Kidney (tissue), 14 donors: Measurements from ENCODE around the gene IL1RAPL2. TPM values are rescaled to one million over a fixed set of nuclear protein-coding genes. Genes with fewer than 3 reads are reported as not detected.

ENCODE experiments used
- DNase-seq, 5 donors: peaks; one replicate each; pipeline ENCODE4 v3.0.0-alpha.2; 2013 to 2020
- FAIRE-seq: peaks from 2 replicates; lab custom pipeline; 2012; peaks lifted over from hg19 to GRCh38; lab: Jason Lieb, UNC
- H3K27ac ChIP-seq, 2 donors: one replicate each; pipeline ENCODE4 v1.7.0; 2013; ENCODE audit warnings: low read depth in 2 of 2, low read length in 2 of 2, inconsistent platforms in 1 of 2
- H3K27me3 ChIP-seq: one replicate; pipeline ENCODE4 v1.7.1; 2013; ENCODE audit warnings: low read length, inconsistent platforms; ENCODE audit not compliant: control insufficient read depth, insufficient read depth
- H3K36me3 ChIP-seq, 3 donors: one replicate each; pipeline versions ENCODE4 v1.7.0 to v1.7.1; 2013; ENCODE audit warnings: low read length in 3 of 3, control low read depth in 1 of 3, inconsistent platforms in 1 of 3; ENCODE audit not compliant: insufficient read depth in 3 of 3, control insufficient read depth in 2 of 3
- H3K4me1 ChIP-seq, 3 donors: one replicate each; pipeline versions ENCODE4 v1.7.0 to v1.7.1; 2013; ENCODE audit warnings: low read length in 3 of 3, inconsistent platforms in 1 of 3, low read depth in 1 of 3; ENCODE audit not compliant: control insufficient read depth in 2 of 3, insufficient read depth in 2 of 3
- H3K4me3 ChIP-seq, 3 donors: one replicate each; pipeline versions ENCODE4 v1.7.0 to v1.8.1; 2013; ENCODE audit warnings: low read length in 3 of 3, control low read depth in 1 of 3, inconsistent platforms in 1 of 3
- H3K9ac ChIP-seq, 3 donors: one replicate each; pipeline versions ENCODE4 v1.7.0 to v1.7.1; 2013; ENCODE audit warnings: low read length in 3 of 3, control low read depth in 1 of 3, inconsistent platforms in 1 of 3
- H3K9me3 ChIP-seq, 3 donors: one replicate each; pipeline versions ENCODE4 v1.7.0 to v1.7.1; 2013; ENCODE audit warnings: low read length in 3 of 3, control low read depth in 1 of 3, inconsistent platforms in 1 of 3; ENCODE audit not compliant: control insufficient read depth in 2 of 3, insufficient read depth in 1 of 3
- intact Hi-C: fragments of 100-400 bp; cut with DNase I; formaldehyde crosslinking; loops from one replicate; pipeline ENCODE4 v1.11.1; 2022
- polyA plus RNA-seq: library from polyadenylated mRNA; stranded (reverse); fragments of 350-450 nt; fragmentation: Illumina TruSeq; extraction: RNeasy Lipid Tissue Mini Kit (QIAGEN cat#74804); gene quantifications from one replicate; pipeline ENCODE4 v1.2.3, GENCODE V29; 2014; ENCODE audit warnings: low read depth, low replicate concordance; ENCODE audit not compliant: insufficient read depth
- total RNA-seq: library from RNA; stranded (reverse); fragmentation: NEBNext Ultra II Directional; extraction: Animal tissue kit (Norgen Biotek cat#: 25700); gene quantifications from one replicate; pipeline ENCODE4 v1.2.1, GENCODE V29; 2021
- TF ChIP-seq, protein P1 (sequence below): IDR thresholded peaks from 3 replicates; pipeline ENCODE4 v1.5.1; 2012; ENCODE audit warnings: mild to moderate bottlenecking, moderate library complexity, borderline replicate concordance; ENCODE audit not compliant: insufficient read depth; ENCODE audit errors: extremely low read depth
- donor health status: control.
- donor health status: control.
- donor health status: control.
- donor health status: control.
- donor health status: control.
- donor health status: DM: yes; HTN: yes; CAD: no.
- donor health status: Normal renal cell carcinoma (clear cell type).

IL1RAPL2 gene
- total and polyA plus RNA-seq, 2 donors from 2014 or later = 0.13 to 0.25 TPM

DNA sequence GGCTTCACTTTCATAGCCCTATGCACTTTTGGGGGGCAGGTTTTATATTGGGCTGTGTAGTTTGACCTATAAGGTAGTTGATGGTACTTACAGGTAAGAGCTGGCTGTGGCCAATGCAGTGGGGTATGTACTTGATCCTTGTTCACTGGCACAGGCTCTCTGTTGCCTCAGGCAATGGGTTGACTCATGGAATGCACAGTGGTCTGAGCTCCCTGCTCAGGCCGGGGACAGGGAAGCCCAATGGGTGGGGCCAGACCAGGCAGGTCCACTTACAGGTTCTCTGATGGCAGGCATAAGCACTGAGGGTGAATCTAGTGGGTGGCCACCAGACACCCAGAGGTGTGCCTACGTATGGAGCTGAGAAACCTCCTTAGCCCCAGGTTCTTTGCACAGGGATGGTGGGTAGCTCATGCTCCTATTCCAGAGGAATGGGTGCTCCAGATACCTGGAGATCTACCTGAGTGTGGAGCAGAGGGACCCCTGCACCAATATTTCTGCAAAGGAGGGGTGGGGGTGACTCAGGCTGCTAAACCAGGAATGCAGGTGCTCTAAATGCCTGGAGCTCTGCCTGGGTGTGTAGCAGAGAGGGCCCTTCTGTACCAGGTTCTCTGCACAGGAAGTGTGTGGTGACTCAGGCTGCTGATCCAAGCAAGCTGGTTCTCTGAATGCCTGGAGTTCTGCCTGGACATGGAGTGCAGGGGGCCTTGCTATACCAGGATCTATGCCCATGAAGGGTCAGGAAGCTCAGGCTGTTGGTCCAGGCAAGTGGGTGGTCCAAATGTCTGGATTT, 52.3 kb downstream of the IL1RAPL2 start:
- FAIRE-seq (no peak), DNase-seq (no peak)
- H3K9me3 ChIP-seq = no peaks in the 10 kb centered on the region
- H3K9ac ChIP-seq = no peak overlapping the region
- TF ChIP-seq, protein P1, sequence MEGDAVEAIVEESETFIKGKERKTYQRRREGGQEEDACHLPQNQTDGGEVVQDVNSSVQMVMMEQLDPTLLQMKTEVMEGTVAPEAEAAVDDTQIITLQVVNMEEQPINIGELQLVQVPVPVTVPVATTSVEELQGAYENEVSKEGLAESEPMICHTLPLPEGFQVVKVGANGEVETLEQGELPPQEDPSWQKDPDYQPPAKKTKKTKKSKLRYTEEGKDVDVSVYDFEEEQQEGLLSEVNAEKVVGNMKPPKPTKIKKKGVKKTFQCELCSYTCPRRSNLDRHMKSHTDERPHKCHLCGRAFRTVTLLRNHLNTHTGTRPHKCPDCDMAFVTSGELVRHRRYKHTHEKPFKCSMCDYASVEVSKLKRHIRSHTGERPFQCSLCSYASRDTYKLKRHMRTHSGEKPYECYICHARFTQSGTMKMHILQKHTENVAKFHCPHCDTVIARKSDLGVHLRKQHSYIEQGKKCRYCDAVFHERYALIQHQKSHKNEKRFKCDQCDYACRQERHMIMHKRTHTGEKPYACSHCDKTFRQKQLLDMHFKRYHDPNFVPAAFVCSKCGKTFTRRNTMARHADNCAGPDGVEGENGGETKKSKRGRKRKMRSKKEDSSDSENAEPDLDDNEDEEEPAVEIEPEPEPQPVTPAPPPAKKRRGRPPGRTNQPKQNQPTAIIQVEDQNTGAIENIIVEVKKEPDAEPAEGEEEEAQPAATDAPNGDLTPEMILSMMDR = no peak
- no peaks in the 10 kb centered on the region for H3K27me3 ChIP-seq
- H3K4me3 ChIP-seq = no peak overlapping the region
- intact Hi-C loops = no loop called here
- H3K4me1 ChIP-seq = no peaks in the 10 kb centered on the region
- no peaks in the 10 kb centered on the region for H3K36me3 ChIP-seq
- H3K27ac ChIP-seq = no peak overlapping the region

DNA sequence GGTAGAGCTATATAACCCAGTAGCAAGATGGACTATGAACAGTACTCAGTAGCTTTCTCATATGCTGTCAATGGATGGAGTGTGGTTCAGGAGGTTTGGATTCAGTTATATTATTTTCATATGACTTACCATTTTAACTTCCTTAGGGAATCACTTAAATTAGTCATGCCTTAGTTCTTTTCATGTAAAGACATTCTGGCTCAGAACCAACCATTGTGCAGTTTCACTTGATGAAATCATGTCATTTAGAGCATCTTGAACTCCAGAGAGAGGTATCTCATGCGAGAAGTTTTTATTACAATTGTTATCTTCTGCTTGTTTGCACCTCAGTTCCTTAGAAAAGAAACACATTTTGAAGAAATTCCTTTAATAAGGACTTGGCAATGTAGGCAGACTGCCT, 55.8 kb downstream of the IL1RAPL2 start:
- TF ChIP-seq, protein P1 = no peak
- FAIRE-seq = no peak

DNA sequence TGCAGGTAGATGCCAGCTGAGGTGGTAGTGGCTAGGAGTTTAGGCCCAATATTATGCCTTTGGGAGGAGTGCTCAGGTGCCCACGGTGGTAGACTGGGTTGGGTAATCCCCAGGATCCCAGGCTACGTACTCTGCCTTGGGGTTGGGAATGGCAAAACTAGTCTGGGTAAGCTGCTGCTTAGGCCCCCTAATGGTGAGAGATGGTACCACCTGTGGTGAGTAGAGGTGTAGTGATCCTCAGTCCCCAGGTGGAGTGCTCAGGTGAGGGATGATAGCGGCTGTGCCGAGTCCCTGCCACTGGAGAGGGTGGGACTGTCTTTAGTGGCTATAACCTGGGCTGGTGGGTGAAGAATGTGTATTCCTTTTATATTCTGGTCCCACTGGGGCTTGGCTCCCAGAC, 75.2 kb downstream of the IL1RAPL2 start:
- intact Hi-C loops = no loop called here
- TF ChIP-seq, protein P1 = no peak
- Histone ChIP-seq H3K9ac (no peak overlapping the region), H3K27ac (no peak overlapping the region), H3K36me3 (no peaks in the 10 kb centered on the region), H3K4me1 (no peaks in the 10 kb centered on the region), H3K4me3 (no peak overlapping the region), H3K9me3 (no peaks in the 10 kb centered on the region), H3K27me3 (no peaks in the 10 kb centered on the region)
- FAIRE-seq (no peak), DNase-seq (no peak)

More for the DNA sequence above, 55.8 kb downstream of the IL1RAPL2 start:
- Histone ChIP-seq H3K27ac (no peak overlapping the region), H3K36me3 (no peaks in the 10 kb centered on the region), H3K4me3 (no peak overlapping the region), H3K9me3 (no peaks in the 10 kb centered on the region), H3K4me1 (no peaks in the 10 kb centered on the region), H3K9ac (no peak overlapping the region), H3K27me3 (no peaks in the 10 kb centered on the region)
- intact Hi-C loops = no loop called here
- DNase-seq = no peak

- Histone ChIP-seq H3K27ac (no peak overlapping the region), H3K4me1 (no peaks in the 10 kb centered on the region), H3K4me3 (no peak overlapping the region), H3K36me3 (no peaks in the 10 kb centered on the region), H3K9me3 (no peaks in the 10 kb centered on the region), H3K9ac (no peak overlapping the region), H3K27me3 (no peaks in the 10 kb centered on the region)
- intact Hi-C loops = no loop called here
- peak in 1 of 5 donors; percentile 36 for DNase-seq
- TF ChIP-seq, protein P1 = no peak
- no peak for FAIRE-seq
Observed at GRCh38 chrX:104647084-104647483, 81.1 kb downstream of the IL1RAPL2 start.
